ENCODE results near the gene ZNF385B.

GRCh38 chr2:179612108-179612507 is 249.3 kb downstream of the ZNF385B start:
- no peak for TF ChIP-seq CTCF (IDR thresholded peaks at IDR 0.05)
- no peak for TF ChIP-seq POLR2A (IDR thresholded peaks at IDR 0.05)
